Brain microvascular endothelial cell (primary cell): ENCODE measurements around the gene APMAP.

Experiments
- DNase-seq: peaks from one replicate; pipeline ENCODE4 v3.0.0-alpha.2; 2020
- H3K27ac ChIP-seq: fragments of 250-450 bp; sonication (Bioruptor Pico); 2 replicates; pipeline ENCODE4 v1.5.1; 2020; ENCODE audit warnings: mild to moderate bottlenecking, moderate library complexity
- H3K27me3 ChIP-seq: fragments of 250-450 bp; sonication (Bioruptor Pico); replicated peaks from 2 replicates; pipeline ENCODE4 v1.5.1; 2020; ENCODE audit warnings: mild to moderate bottlenecking
- H3K36me3 ChIP-seq: fragments of 250-450 bp; sonication (Bioruptor Pico); replicated peaks from 2 replicates; pipeline ENCODE4 v1.5.1; 2020; ENCODE audit warnings: mild to moderate bottlenecking
- H3K4me3 ChIP-seq: 2 replicates; pipeline ENCODE4 v1.5.1; 2011; ENCODE audit warnings: low read depth, mild to moderate bottlenecking, control low read depth, low read length, moderate library complexity
- CTCF ChIP-seq: IDR thresholded peaks from 2 replicates; pipeline ENCODE4 v1.5.1; 2011; ENCODE audit warnings: low read depth, mild to moderate bottlenecking, moderate library complexity, low read length, control low read depth, inconsistent platforms; ENCODE audit errors: missing control alignments
- in situ Hi-C: cut with HindIII; loops from 2 replicates; pipeline ENCODE4 v1.10.0; 2017; ENCODE audit warnings: low sequenced_read_pairs, low pct_ligation_motif_present

APMAP gene

GRCh38 chr20:25017257-25017803 lies 24.8 kb upstream of the APMAP start:
- DNase-seq, result no peak
- Histone ChIP-seq H3K36me3 (no peaks in the 10 kb centered on the region), H3K4me3 (no peak overlapping the region), H3K27me3 (no peaks in the 10 kb centered on the region), H3K27ac (no peak overlapping the region)
- no peak for TF ChIP-seq CTCF
- in situ Hi-C loops, result no loop called here

GRCh38 chr20:25016471-25016870 lies 23.9 kb upstream of the APMAP start:
- TF ChIP-seq CTCF, result no peak
- in situ Hi-C loops, result no loop called here
- Histone ChIP-seq H3K4me3 (no peak overlapping the region), H3K27ac (no peak overlapping the region), H3K27me3 (no peaks in the 10 kb centered on the region), H3K36me3 (no peaks in the 10 kb centered on the region)
- no peak for DNase-seq

GRCh38 chr20:25015986-25016385 lies 23.4 kb upstream of the APMAP start:
- H3K36me3 ChIP-seq, result no peaks in the 10 kb centered on the region
- H3K27ac ChIP-seq, result no peak overlapping the region
- in situ Hi-C loops, result no loop called here
- no peaks in the 10 kb centered on the region for H3K27me3 ChIP-seq
- no peak for DNase-seq
- H3K4me3 ChIP-seq, result no peak overlapping the region
- no peak for TF ChIP-seq CTCF

GRCh38 chr20:25014816-25015215 lies 22.3 kb upstream of the APMAP start:
- Histone ChIP-seq H3K4me3 (no peak overlapping the region), H3K27ac (no peak overlapping the region), H3K27me3 (no peaks in the 10 kb centered on the region), H3K36me3 (no peaks in the 10 kb centered on the region)
- TF ChIP-seq CTCF, result no peak
- in situ Hi-C loops, result no loop called here
- DNase-seq, result no peak

GRCh38 chr20:25013478-25014380 lies 21.2 kb upstream of the APMAP start:
- Histone ChIP-seq H3K27ac (no peak overlapping the region), H3K27me3 (no peaks in the 10 kb centered on the region), H3K36me3 (no peaks in the 10 kb centered on the region), H3K4me3 (no peak overlapping the region)
- no peak for TF ChIP-seq CTCF
- no peak for DNase-seq
- in situ Hi-C loops, result no loop called here
